ENCODE results near the gene MFSD12.

Gene MFSD12

DNA sequence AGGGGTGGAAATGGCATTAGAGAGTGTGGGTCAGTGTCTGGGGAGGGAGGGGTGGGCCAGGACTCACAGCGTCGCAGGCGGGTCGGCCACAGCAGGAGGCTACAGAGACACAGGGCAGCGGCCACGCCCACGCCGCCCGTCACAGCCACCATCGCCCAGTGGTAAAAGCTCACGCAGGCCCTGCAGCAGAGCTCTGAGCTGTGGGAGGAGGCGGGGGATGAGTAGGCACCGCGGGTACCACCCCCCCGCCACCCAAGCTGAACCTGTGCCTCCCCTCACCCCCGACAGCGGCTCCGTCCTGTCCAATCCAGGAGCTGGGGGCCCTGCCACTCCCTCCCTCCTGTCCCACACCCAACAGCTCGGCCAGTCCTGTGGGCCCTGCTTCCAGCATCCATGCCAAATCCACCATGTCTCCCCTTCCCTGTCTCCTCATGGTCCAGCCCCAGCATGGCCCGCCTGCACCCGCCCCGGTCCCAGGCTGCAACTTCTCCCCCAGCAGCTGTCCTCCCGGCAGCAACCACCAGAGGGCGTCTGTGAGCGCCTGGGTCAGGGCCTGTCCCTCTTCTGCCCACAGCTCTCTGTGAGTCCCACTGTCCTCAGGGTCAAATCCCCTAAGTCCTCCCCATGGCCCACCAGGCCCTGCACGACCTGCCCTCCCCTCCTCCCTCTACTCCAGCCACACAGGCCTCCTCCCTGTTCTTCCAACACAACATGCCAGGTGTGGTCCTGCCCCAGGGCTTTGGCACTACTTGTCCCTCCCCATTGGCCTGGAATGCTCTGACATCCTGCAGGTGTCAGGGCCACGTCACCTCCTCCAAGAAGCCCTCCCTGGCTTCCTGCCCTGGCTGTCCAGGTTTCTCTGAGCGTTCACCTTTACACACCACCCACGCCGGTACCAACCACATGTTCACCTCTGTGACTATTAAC lies 12.4 kb downstream of the MFSD12 start:
- DNase-seq (ENCODE audit: extremely low spot score) = peak; percentile 89
- ChIA-PET CTCF (interaction anchor here (0.7 to 3.9 kb wide), 32 partner anchors 10 to 205 kb away, joined by 3 to 68 read pairs (median 4); partner anchors contain the start of genes MFSD12, PIP5K1C and TJP3), POLR2A (no interaction called here)
- TF ChIP-seq, protein P1, sequence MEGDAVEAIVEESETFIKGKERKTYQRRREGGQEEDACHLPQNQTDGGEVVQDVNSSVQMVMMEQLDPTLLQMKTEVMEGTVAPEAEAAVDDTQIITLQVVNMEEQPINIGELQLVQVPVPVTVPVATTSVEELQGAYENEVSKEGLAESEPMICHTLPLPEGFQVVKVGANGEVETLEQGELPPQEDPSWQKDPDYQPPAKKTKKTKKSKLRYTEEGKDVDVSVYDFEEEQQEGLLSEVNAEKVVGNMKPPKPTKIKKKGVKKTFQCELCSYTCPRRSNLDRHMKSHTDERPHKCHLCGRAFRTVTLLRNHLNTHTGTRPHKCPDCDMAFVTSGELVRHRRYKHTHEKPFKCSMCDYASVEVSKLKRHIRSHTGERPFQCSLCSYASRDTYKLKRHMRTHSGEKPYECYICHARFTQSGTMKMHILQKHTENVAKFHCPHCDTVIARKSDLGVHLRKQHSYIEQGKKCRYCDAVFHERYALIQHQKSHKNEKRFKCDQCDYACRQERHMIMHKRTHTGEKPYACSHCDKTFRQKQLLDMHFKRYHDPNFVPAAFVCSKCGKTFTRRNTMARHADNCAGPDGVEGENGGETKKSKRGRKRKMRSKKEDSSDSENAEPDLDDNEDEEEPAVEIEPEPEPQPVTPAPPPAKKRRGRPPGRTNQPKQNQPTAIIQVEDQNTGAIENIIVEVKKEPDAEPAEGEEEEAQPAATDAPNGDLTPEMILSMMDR (IDR thresholded peaks at IDR 0.05; ENCODE audit: control extremely low read depth, extremely low read depth, low read depth, missing control alignments) = peak; percentile 99

DNA sequence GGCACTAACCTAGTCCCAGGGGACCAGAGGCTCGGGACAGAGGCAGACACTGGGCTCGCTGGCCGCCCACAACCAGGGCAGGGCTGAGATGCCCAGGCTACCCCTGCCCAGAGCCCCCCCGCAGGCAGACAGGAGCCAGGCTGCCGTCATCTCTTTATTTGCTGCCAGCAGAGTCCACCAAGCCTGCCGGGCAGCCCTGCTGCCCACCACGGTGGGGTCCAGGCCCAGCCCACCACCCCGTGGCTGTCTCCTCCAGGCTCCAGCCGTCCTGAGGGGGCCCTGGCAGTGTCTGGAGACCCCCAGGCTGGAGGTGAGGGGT lies 13.4 kb downstream of the MFSD12 start:
- no peak for DNase-seq (ENCODE audit: extremely low spot score)
- ChIA-PET CTCF (interaction anchor here (1.1 to 3.9 kb wide), 14 partner anchors 12 to 164 kb away, joined by 3 to 68 read pairs (median 7); partner anchors contain the start of genes MFSD12 and TJP3), POLR2A (no interaction called here)
- TF ChIP-seq, protein P1 (IDR thresholded peaks at IDR 0.05; ENCODE audit: control extremely low read depth, extremely low read depth, low read depth, missing control alignments) = no peak

DNA sequence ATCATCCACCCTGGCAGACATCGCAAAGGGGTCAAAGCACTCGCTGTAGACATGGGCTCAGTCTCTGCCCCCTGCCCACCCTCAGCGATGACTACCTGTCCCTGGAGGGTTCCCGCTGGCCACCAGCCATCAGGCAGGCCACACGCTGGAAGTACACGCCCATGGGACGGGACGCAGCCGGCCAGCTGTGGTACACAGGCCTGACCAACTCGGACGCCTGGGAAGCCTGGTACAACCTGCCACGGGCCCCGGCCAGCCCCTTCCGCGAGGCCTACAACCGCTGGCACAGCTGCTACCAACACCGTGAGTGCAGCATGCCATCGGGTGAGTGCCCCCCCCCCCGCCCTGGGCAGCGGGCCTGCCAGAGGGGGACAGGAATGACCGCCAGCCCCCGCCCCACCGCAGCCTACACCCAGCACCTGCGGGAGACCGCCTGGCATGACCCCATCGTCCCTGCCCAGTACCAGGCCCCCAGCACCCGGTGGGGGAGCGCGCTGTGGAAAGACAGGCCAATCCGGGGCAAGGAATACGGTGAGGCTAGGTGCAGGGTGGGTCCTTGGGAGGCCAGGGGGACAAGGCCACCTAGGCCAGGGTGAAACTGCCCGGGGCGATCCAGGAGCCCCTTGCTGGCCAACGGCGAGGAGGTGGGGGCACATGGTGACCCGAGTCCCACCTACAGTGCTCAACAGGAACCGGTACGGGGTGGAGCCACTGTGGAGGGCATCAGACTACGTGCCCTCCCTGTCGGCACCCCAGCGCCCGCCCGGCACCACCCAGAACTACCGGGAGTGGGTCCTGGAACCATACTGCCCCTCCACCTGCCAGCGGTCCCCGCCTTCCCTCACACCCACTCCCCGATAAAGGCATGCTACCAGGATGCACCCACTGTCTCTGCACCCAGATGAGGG lies 14.0 kb downstream of the MFSD12 start:
- DNase-seq (ENCODE audit: extremely low spot score) = no peak
- CTCF ChIA-PET = interaction anchor here (1.2 to 3.9 kb wide), 8 partner anchors 11 to 82 kb away, joined by 3 to 24 read pairs (median 9); no protein-coding TSS in a partner anchor
- POLR2A ChIA-PET = interaction anchor here (0.6 kb wide), 1 partner anchor 11 kb away, joined by 4 read pairs; no protein-coding TSS in a partner anchor
- TF ChIP-seq, protein P1 (IDR thresholded peaks at IDR 0.05; ENCODE audit: control extremely low read depth, extremely low read depth, low read depth, missing control alignments) = no peak

DNA sequence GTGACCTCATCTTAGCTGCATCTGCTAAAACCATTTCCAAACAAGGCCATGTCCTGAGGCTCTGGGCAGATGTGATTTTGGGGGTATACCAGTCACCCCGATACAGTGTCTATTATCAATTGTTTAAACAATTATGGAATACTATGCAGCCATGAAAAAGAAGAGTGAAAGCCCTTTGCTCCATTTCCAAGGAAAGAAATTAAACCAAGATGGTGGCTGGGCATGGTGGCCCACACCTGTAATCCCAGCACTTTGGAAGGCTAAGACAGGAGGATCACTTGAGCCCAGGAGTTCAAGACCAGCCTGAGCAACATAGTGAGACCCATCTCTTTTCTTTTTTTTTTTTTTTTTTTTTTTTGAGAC lies 17.6 kb downstream of the MFSD12 start:
- ChIA-PET POLR2A (no interaction called here), CTCF (no interaction called here)
- TF ChIP-seq, protein P1 (IDR thresholded peaks at IDR 0.05; ENCODE audit: control extremely low read depth, extremely low read depth, low read depth, missing control alignments) = no peak
- DNase-seq (ENCODE audit: extremely low spot score) = no peak

DNA sequence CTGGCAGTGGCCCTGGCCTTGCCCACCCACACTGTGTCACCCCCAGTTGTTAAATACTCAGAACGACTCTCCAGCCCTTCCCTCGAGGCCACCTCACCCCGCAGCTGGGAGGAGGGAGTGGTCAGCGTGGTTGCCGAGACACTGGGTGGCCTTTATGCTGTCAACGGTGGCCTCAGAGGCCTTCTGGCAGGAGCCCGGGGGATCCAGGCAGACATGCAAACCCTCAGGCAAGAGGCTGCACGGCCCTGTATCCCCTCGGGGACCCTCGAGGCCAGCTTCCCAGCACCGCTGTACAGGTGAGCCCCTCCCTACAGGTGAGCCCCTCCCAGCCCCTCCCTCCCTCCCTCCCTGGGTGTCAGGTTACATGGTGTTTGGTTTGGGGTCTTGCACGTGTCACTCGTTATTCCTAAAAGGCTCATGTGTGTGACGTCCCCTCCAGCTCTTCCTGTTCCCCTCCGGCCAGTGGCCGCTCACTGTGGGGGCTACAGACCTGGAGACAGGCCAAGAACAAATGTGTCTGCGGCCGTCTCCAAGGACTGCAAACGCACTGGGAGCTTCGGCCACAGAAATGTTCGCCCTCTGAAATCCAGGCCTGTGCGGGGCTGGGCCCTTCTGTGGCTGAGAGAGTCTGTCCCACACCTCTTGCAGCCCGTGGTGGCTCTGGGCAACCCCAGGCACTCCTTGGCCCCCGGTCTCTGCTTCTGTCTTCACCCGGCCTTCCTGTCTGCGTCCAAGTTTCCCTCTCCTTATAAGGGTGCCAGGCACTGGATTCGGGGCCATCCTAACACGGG lies 18.2 kb downstream of the MFSD12 start, which contains the start of gene TEKTIP1:
Gene TEKTIP1 (plus strand): TSS at position 210 of the 791 bp plus-strand sequence. CDS start 4 bp downstream, at position 214.
- ChIA-PET CTCF (no interaction called here), POLR2A (no interaction called here)
- TF ChIP-seq, protein P1 (IDR thresholded peaks at IDR 0.05; ENCODE audit: control extremely low read depth, extremely low read depth, low read depth, missing control alignments) = no peak
- no peak for DNase-seq (ENCODE audit: extremely low spot score)

Measured in GM10248 (cell line).